ENCODE results near the gene BMP2K. TPM values are rescaled to one million over a fixed set of nuclear protein-coding genes. Genes with fewer than 3 reads are reported as not detected.

Gene BMP2K
- total and polyA plus RNA-seq, 2 experiments from 2014 or later: 8.2 to 32.5 TPM

DNA sequence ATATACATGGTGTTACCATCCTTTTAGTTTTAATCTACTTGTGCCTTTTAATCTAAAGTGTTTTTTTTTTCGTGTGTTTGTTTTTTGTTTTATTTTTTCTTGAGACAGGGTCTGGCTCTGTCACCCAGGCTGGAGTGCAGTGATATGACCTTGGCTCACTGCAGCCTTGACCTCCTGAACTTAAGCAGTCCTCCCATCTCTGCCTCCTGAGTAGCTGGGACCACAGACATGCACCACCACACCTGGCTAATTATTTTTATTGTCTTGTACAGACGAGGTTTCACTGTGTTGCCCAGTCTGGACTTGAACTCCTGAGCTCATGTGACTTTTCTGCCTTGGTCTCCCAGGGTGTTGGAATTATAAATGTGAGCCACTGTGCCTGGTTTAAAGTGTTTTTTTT, 33.1 kb downstream of the BMP2K start (continued):
- TF ChIP-seq, protein P1, sequence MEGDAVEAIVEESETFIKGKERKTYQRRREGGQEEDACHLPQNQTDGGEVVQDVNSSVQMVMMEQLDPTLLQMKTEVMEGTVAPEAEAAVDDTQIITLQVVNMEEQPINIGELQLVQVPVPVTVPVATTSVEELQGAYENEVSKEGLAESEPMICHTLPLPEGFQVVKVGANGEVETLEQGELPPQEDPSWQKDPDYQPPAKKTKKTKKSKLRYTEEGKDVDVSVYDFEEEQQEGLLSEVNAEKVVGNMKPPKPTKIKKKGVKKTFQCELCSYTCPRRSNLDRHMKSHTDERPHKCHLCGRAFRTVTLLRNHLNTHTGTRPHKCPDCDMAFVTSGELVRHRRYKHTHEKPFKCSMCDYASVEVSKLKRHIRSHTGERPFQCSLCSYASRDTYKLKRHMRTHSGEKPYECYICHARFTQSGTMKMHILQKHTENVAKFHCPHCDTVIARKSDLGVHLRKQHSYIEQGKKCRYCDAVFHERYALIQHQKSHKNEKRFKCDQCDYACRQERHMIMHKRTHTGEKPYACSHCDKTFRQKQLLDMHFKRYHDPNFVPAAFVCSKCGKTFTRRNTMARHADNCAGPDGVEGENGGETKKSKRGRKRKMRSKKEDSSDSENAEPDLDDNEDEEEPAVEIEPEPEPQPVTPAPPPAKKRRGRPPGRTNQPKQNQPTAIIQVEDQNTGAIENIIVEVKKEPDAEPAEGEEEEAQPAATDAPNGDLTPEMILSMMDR (conservative IDR thresholded peaks at IDR 0.05; ENCODE audit: low read depth in 2 of 2): no peak
- no peak for TF ChIP-seq POLR2AphosphoS5 (IDR thresholded peaks at IDR 0.05; ENCODE audit: low read depth)
- TF ChIP-seq STAT1 (IDR thresholded peaks at IDR 0.05; ENCODE audit: unreplicated experiment): no peak
- TF ChIP-seq, protein P2, sequence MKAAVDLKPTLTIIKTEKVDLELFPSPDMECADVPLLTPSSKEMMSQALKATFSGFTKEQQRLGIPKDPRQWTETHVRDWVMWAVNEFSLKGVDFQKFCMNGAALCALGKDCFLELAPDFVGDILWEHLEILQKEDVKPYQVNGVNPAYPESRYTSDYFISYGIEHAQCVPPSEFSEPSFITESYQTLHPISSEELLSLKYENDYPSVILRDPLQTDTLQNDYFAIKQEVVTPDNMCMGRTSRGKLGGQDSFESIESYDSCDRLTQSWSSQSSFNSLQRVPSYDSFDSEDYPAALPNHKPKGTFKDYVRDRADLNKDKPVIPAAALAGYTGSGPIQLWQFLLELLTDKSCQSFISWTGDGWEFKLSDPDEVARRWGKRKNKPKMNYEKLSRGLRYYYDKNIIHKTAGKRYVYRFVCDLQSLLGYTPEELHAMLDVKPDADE (IDR thresholded peaks at IDR 0.05): no peak
- TF ChIP-seq CREB1 (CRISPR knock-in tag; IDR thresholded peaks at IDR 0.05; ENCODE audit: low read depth): no peak
- no peak for TF ChIP-seq ZNF331 (CRISPR knock-in tag; IDR thresholded peaks at IDR 0.05; ENCODE audit: low read depth)
- TF ChIP-seq, protein P3, sequence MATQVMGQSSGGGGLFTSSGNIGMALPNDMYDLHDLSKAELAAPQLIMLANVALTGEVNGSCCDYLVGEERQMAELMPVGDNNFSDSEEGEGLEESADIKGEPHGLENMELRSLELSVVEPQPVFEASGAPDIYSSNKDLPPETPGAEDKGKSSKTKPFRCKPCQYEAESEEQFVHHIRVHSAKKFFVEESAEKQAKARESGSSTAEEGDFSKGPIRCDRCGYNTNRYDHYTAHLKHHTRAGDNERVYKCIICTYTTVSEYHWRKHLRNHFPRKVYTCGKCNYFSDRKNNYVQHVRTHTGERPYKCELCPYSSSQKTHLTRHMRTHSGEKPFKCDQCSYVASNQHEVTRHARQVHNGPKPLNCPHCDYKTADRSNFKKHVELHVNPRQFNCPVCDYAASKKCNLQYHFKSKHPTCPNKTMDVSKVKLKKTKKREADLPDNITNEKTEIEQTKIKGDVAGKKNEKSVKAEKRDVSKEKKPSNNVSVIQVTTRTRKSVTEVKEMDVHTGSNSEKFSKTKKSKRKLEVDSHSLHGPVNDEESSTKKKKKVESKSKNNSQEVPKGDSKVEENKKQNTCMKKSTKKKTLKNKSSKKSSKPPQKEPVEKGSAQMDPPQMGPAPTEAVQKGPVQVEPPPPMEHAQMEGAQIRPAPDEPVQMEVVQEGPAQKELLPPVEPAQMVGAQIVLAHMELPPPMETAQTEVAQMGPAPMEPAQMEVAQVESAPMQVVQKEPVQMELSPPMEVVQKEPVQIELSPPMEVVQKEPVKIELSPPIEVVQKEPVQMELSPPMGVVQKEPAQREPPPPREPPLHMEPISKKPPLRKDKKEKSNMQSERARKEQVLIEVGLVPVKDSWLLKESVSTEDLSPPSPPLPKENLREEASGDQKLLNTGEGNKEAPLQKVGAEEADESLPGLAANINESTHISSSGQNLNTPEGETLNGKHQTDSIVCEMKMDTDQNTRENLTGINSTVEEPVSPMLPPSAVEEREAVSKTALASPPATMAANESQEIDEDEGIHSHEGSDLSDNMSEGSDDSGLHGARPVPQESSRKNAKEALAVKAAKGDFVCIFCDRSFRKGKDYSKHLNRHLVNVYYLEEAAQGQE (IDR thresholded peaks at IDR 0.05; ENCODE audit: unreplicated experiment): no peak
- no peak for TF ChIP-seq ZNF114 (CRISPR knock-in tag; IDR thresholded peaks at IDR 0.05)
- no peak for TF ChIP-seq JUNB (IDR thresholded peaks at IDR 0.05; ENCODE audit: unreplicated experiment)
- no peak for TF ChIP-seq NANOG (IDR thresholded peaks at IDR 0.05; ENCODE audit: borderline replicate concordance)
- no peak for TF ChIP-seq EZH2 (IDR thresholded peaks at IDR 0.05; ENCODE audit: low read depth, unreplicated experiment)

DNA sequence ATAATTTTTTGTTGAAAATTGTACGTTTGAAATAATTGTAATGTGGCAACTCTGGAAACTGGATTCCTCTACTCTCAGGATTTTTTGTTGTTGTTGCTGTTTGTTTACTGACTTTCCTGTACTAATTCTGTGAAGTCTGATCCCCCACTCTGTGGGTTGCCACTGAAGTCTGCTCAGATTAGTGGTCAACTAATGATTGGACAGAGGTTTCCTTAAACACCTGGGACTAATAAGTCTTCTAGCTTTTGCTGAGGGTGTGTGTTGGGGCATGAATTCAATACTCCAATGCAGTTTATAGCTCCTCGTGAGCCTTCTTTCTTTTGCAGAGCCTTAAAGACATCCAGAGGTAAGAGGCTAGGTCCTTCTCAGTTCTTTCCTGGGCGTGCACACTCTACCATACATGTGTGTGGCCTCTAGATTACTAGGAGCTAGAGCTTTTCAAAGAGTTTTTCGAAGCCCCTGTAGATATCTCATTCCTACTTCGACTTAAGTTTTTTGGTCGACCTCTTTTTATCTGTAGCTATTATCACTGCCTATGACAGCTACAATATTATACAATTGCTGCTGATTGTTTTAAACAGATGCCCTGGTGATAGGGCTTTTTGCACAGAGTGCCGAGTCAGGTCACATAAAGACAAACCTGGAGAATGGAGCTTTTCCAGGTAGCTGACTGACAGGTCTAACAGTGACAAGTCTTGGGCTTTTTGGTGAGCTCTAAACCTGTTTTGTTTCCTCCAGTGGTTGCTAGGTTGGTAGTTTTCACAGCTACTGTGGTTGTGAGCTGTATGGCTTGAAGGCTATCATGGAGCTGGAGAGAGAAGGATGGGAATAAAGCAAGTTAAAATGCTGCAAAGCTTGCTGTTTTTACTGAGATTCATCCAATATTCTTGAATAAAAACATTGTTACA, 34.0 kb downstream of the BMP2K start:
- Mint-ChIP-seq H3K4me3 (no peak overlapping the region), H3K9me3 (peaks cover 8% of the 10 kb centered on the region), H3K27me3 (ENCODE audit: insufficient read depth, low read depth, poor library complexity) (peaks cover 2% of the 10 kb centered on the region), H3K27ac (peak overlapping the region; percentile 91), H3K4me1 (peaks cover 20% of the 10 kb centered on the region), H3K36me3 (ENCODE audit: low read depth) (peaks cover 10% of the 10 kb centered on the region; the same call in 2 of the 3 replicates)
- no peaks in the 10 kb centered on the region for H3K9me2 ChIP-seq (ENCODE audit: insufficient read depth)
- 0 out of 2 replicates have a peak overlapping the region, but pooled peaks have one; percentile 29 for H3K4me2 ChIP-seq
- H4K20me1 ChIP-seq (replicated peaks; ENCODE audit: insufficient read depth): no peaks in the 10 kb centered on the region; the same call in 1 of the 2 replicates
- H3K4me3 ChIP-seq: no peak overlapping the region
- no peak overlapping the region for H2AFZ ChIP-seq
- peak overlapping the region; percentile 3; the same call in 1 of the 2 replicates for H3K27ac ChIP-seq (ENCODE audit: low read depth)
- peaks cover 67% of the 10 kb centered on the region for H3K79me2 ChIP-seq (replicated peaks; ENCODE audit: insufficient read depth)
- no peaks in the 10 kb centered on the region for H3F3A ChIP-seq (replicated peaks; ENCODE audit: low read depth)
- ATAC-seq (peak; percentile 85), DNase-seq (ENCODE audit: low spot score) (peak; percentile 45)
- no peaks in the 10 kb centered on the region for H3K27me3 ChIP-seq (ENCODE audit: insufficient read depth)
- H3K36me3 ChIP-seq (ENCODE audit: insufficient read depth): no peaks in the 10 kb centered on the region
- peaks cover 20% of the 10 kb centered on the region for H3K4me1 ChIP-seq (ENCODE audit: insufficient read depth)
- TF ChIP-seq EZH2 (IDR thresholded peaks at IDR 0.05; ENCODE audit: low read depth, unreplicated experiment) (no peak), ZNF114 (CRISPR knock-in tag; IDR thresholded peaks at IDR 0.05) (no peak), JUNB (IDR thresholded peaks at IDR 0.05; ENCODE audit: unreplicated experiment) (no peak), CREB1 (CRISPR knock-in tag; IDR thresholded peaks at IDR 0.05; ENCODE audit: low read depth) (no peak), POLR2AphosphoS5 (IDR thresholded peaks at IDR 0.05; ENCODE audit: low read depth) (no peak), ZNF331 (CRISPR knock-in tag; IDR thresholded peaks at IDR 0.05; ENCODE audit: low read depth) (no peak), EZH2phosphoT487 (IDR thresholded peaks at IDR 0.05; ENCODE audit: unreplicated experiment) (no peak), NANOG (IDR thresholded peaks at IDR 0.05; ENCODE audit: borderline replicate concordance) (no peak)

Measured in GM23338 (cell line).